Non-pigmented ciliary epithelial cell (primary cell): ENCODE measurements around the gene CARD14.
"Not testable (repeated sequence)": the region's sequence is repeated elsewhere in the genome, so short reads cannot be mapped to it uniquely, and the experiment has no call there.

Experiments
- DNase-seq: peaks from one replicate; pipeline ENCODE4 v3.0.0-alpha.2; 2010; ENCODE audit warnings: low read depth

The CARD14 gene

GRCh38 chr17:80223838-80224497, 54.1 kb downstream of the CARD14 start:
- no peak for DNase-seq

DNA sequence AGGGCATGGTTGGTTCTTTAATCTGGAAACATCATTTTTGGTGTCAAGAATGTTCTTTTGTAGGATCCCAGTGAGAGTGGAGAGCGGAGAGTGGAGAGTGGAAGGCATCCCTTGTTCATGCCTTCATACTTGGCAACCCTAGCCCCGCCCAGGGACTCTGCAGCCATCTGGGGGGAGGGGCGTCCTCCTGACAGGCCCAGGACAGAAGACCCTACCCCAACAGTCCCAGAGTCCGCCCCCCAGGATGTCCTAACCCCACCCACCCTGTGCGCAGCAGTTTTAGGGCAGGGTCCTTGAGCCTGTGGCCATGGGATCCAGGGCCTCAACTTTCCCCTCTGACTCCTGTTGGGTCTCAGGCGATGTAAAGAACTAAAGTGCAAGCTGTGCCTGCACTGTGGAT, 54.9 kb downstream of the CARD14 start:
- DNase-seq = no peak

DNA sequence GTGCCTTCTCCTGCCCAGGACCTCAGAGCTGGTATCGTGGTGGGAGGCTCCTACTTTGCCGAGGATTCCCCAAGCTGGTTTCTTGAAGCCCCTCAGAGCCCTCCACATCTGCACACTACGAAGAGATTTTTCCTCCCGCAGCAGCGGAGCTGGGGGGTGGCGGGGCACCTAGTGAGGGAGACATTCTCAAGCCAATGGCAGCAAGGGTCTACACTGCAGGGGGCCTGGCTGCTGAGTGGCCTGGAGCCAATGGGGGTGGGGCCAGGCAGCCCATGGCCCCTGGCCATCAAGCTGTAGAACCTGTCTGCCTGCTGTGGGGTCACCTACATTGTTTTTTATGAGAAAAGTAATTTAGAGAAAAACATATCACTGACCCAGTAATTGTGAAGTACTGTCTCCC, 55.4 kb downstream of the CARD14 start:
- DNase-seq = no peak

- no peak for DNase-seq
These were observed 57.3 kb downstream of the CARD14 start for GRCh38 chr17:80227156-80227555.

GRCh38 chr17:80227666-80228065, 57.8 kb downstream of the CARD14 start:
- DNase-seq = no peak

DNA sequence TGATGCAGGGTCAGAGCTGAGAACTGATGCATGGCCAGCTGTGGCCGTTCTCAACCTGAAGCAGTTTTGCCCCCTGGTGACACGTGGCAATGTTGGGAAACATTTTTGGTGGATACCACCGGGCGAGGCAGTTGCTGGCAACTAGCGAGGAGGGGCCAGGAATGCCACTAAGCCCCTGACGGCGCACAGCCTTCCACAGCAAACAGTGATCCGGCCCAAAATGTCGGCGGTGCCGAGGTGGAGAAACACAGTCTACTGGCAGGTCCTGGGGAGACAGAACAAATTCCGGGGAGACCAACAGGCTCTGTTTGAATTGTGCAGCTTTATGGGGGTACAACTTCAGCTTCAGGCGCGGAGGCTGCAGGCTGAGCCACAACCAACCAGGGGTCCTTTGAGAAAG, 58.6 kb downstream of the CARD14 start:
- no peak for DNase-seq

- DNase-seq = no peak
These were observed 59.2 kb downstream of the CARD14 start for GRCh38 chr17:80229011-80229410.

- DNase-seq = no peak
These were observed 62.6 kb downstream of the CARD14 start for GRCh38 chr17:80232438-80232837.

DNA sequence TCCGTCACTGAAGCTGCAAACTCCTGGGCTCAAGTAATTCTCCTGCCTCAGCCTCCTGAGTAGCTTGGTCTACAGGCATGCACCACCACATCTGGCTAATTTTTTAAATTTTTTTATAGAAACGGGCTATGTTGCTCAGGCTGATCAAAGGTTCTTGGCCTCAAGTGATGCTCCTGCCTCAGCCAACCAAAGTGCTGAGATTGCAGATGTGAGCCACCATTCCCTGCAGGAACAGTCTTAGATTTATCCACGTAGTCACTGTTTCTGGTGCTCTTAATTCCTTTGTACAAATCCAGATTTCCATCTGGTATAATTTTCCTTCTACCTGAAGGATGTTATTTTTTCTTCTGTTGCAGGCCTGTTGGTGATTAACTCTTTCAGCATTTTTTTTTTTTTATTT, 63.4 kb downstream of the CARD14 start:
- DNase-seq = no peak

GRCh38 chr17:80236911-80237310, 67.1 kb downstream of the CARD14 start:
- no peak for DNase-seq

GRCh38 chr17:80237386-80237785, 67.6 kb downstream of the CARD14 start:
- DNase-seq = no peak

DNA sequence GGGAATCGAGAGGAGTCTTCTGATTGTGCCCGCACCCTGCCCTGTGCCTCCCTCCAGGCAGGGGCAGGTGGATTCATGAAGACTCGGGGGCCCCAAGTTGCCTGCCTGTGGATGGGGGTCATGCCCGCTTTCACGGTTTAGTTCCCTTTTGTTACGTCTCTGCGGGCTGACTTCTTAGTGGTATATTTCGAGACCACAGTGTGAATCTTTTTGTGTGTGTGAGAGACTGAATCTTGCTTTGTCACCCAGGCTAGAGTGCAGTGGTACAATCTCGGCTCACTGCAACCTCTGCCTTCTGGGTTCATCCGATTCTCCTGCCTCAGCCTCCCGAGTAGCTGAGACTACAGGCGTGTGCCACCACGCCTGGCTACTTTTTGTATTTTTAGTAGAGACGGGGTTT, 72.7 kb downstream of the CARD14 start:
- no peak for DNase-seq

- no peak for DNase-seq
These were observed 74.0 kb downstream of the CARD14 start for GRCh38 chr17:80243526-80244433.

GRCh38 chr17:80244448-80244847, 74.6 kb downstream of the CARD14 start:
- not testable (repeated sequence) for DNase-seq

DNA sequence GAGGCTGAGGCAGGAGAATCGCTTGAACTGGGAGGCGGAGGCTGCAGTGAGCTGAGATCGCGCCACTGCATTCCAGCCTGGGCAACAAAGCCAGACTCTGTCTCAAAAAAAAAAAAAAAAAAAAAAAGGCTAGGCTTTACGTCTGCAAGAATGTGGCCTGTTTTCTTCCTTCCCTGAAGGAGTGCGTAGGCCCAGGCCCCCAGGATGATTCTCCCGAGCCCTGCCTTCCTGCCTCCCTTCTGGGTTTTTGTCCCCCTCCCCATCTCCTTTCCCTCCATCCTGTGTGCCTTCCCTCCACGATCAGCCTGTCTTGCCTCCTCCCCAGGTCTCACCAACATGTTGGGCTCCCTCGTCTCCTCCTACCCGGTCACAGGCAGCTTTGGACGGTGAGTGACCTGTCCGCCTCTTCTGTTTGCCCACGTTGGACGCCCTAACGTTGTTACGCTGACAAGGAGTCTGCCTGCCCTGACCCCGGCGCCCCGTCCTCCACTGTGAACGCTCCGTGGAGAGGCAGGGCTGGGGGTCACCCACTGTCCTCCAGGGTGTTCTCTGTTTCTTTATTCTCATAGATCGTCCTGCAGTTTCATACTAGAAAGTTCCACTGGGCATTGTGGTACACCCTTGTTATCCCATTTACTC, 75.2 kb downstream of the CARD14 start:
- no peak for DNase-seq

DNA sequence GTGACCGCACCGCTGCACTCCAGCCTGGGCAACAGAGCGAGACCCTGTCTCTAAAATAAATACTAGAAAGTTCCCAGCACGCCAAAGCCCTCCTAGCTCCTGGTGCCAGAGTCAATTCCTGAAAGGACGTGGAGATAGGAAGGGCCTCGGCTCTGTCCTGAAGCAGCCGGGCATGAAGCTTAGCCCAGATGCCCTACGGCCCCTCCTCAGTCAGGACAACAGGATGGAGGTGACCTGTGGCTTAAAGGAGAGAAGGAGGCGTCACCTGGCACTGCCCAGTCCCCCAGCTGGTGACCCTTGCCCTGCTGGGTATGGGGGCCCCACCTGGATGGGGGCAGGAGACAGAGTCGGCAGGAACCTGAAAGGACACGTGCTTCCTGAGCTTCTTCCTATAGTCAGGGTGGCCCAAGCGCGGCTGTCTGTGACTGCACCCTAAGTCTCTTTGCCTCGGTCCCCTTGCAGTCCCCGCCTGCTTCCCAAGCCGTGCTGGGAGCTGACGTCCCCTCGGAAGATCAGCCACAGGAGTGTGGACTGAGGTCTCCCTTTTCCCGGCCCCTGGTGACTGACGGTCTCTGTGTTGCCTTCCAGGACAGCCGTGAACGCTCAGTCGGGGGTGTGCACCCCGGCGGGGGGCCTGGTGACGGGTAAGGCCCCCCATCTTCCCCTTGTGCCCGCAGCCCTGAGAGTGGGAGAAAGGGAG, 75.9 kb downstream of the CARD14 start:
- DNase-seq = no peak

- DNase-seq = no peak
These were observed 76.4 kb downstream of the CARD14 start for GRCh38 chr17:80246266-80246681.

DNA sequence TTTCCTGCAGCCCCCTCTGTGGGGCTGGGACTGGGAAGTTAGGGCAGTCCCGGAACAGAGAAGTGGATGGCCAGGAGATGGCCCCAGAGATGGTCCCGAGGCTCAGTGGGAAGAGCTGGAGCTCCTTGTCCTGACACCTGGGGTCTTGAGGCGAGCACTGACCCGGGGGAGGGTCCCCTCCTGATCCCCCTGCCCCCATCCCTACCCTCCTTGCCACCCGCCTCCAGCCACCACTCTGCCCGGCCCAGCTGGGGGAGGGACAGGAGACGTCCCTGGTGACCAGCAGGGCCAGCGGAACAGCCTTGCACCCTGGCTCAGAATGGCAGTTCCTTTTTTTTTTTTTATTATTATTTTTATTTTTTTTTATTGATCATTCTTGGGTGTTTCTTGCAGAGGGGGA, 76.9 kb downstream of the CARD14 start:
- no peak for DNase-seq

DNA sequence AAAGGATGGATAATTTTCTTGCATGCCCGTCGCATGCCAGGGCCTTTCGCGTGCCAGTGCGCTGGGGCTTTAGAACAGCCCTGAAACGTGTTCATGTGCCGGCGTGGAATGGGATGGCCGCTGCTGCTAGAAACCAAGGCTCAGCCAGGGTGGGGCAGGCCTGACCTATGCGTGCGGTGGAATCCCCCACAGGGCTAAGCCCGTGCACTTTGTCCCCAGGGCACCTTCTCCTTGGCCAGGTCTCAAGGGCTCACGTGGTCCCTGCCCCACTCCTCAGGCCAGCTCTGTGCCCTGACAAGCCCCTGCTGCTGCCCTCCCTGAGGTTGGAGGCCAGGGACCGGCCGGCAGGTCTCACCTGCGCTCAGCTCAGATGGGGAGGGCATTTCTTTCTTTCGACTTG, 77.7 kb downstream of the CARD14 start:
- DNase-seq = no peak

GRCh38 chr17:80248001-80248893, 78.4 kb downstream of the CARD14 start:
- no peak for DNase-seq
